Memory B cell (primary cell): ENCODE results near the gene SPECC1.
"Not testable (repeated sequence)": the region's sequence is repeated elsewhere in the genome, so short reads cannot be mapped to it uniquely, and the experiment has no call there.

Source experiments
- ATAC-seq: fragments of 150-1000 bp; cut with Tn5 transposase; 2 replicates; pipeline ENCODE4 v1.10.0; 2021; ENCODE audit warnings: low read depth, mild to moderate bottlenecking, moderate library complexity
- DNase-seq, 2 donors: peaks; one replicate each; pipeline ENCODE4 v3.0.0; 2022; ENCODE audit warnings: low spot score in 2 of 2
- H3K27ac Mint-ChIP-seq: one replicate; pipeline ENCODE4 v1.8.0; 2022; ENCODE audit warnings: mild to moderate bottlenecking, moderate library complexity, mixed read lengths
- H3K27me3 Mint-ChIP-seq: one replicate; pipeline ENCODE4 v1.8.0; 2022; ENCODE audit warnings: mixed read lengths
- H3K36me3 Mint-ChIP-seq: one replicate; pipeline ENCODE4 v1.8.0; 2022; ENCODE audit warnings: mild to moderate bottlenecking, mixed read lengths
- H3K4me1 Mint-ChIP-seq: one replicate; pipeline ENCODE4 v1.8.0; 2022; ENCODE audit warnings: mixed read lengths
- H3K4me3 Mint-ChIP-seq: one replicate; pipeline ENCODE4 v1.8.0; 2022; ENCODE audit warnings: mild to moderate bottlenecking, moderate library complexity, mixed read lengths
- H3K9me3 Mint-ChIP-seq: one replicate; pipeline ENCODE4 v1.8.0; 2022; ENCODE audit warnings: mixed read lengths

The SPECC1 gene

DNA sequence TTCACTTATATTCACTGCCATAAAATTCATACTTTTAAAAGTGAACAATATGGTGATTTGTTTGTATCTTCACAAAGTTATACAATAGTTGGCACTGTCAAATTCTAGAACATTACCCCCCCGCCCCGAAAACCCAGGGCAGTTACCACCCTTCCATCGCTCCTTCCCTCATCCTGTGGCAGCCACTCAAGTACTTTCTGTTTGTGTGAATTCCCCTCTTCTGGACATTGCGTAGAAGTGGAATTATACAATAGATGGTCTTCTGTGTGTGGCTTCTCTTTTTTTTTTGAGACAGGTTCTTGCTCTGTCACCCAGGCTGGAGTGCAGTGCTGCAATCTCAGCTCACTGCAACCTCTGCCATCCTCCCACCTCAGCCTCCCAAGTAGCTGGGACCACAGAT lies 58.6 kb downstream of the SPECC1 start:
- H3K36me3 Mint-ChIP-seq: no peaks in the 10 kb centered on the region
- H3K9me3 Mint-ChIP-seq: no peaks in the 10 kb centered on the region
- peaks cover 10% of the 10 kb centered on the region for H3K4me1 Mint-ChIP-seq
- DNase-seq (no peak), ATAC-seq (no peak)
- H3K27me3 Mint-ChIP-seq: peaks cover 3% of the 10 kb centered on the region
- H3K4me3 Mint-ChIP-seq: no peak overlapping the region
- no peak overlapping the region for H3K27ac Mint-ChIP-seq

DNA sequence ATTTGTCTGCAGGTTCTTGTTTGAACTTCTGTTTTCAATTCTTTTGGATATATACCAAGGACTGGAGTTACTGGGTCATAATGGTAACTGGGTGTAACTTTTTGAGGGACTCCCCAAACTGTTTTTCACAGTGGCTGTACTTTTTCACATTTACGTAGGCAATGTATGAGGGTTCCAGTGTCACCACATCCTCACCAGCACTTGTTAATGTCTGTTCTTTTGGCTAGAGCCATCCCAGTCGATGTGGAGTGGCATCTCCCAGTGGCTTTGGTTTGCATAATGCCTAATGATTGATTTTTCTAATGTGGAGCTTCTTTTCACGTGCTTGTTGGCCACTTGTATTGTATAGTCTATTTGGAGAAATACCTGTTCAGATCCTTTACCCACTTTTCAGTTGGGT lies 59.3 kb downstream of the SPECC1 start:
- Mint-ChIP-seq H3K9me3 (no peaks in the 10 kb centered on the region), H3K4me3 (no peak overlapping the region), H3K36me3 (no peaks in the 10 kb centered on the region), H3K27me3 (peaks cover 5% of the 10 kb centered on the region), H3K27ac (no peak overlapping the region), H3K4me1 (peaks cover 15% of the 10 kb centered on the region)
- no peak for DNase-seq
- ATAC-seq: no peak

DNA sequence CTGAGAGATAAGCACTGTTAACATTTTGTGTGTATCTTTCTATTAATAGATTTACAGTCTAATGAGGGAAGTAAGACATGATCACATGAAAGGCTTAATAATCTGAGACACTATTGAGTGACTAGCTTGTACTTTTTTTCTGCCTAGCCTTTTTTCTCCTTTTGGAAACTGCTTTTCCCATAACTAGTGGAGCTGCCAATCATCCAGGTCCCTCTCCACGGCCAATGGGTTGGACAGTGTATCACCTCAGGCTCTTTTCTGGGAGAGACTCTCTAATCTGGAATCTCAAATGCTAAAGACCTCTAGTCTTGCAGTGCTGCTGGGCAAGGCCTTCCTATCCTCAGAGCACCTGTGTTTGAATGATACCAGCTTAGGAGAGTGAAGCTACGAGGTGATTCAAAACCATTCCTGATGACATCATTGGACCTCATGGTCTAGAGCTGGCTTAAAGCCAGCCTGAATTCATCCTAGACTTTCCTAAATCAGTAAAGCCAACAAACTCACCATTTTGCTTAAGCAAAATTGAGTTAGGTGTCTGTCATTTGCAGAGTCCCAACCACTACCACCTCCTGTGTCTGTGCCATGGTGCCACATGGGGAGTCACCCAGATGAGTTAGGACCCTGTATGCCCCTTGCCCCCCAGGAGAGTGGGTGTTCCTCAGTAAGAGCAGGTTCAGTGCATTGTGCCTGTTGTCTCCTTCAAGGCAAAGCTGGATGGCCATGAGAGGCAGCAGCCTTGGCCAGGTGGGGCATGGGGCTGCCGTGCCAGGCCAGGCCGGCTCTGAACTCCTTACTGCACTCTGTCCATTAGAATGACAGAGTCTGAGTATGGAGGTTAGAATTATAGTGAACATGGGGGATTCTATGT lies 62.9 kb downstream of the SPECC1 start:
- H3K4me3 Mint-ChIP-seq: no peak overlapping the region
- H3K27me3 Mint-ChIP-seq: peaks cover 6% of the 10 kb centered on the region
- no peaks in the 10 kb centered on the region for H3K9me3 Mint-ChIP-seq
- no peak for DNase-seq
- H3K27ac Mint-ChIP-seq: no peak overlapping the region
- no peaks in the 10 kb centered on the region for H3K36me3 Mint-ChIP-seq
- H3K4me1 Mint-ChIP-seq: peaks cover 11% of the 10 kb centered on the region
- no peak for ATAC-seq

GRCh38 chr17:20072692-20072992 lies 63.5 kb downstream of the SPECC1 start:
- Mint-ChIP-seq H3K36me3 (no peaks in the 10 kb centered on the region), H3K4me1 (peaks cover 11% of the 10 kb centered on the region), H3K9me3 (no peaks in the 10 kb centered on the region), H3K4me3 (no peak overlapping the region), H3K27ac (no peak overlapping the region), H3K27me3 (peaks cover 6% of the 10 kb centered on the region)
- no peak for DNase-seq
- ATAC-seq: no peak

DNA sequence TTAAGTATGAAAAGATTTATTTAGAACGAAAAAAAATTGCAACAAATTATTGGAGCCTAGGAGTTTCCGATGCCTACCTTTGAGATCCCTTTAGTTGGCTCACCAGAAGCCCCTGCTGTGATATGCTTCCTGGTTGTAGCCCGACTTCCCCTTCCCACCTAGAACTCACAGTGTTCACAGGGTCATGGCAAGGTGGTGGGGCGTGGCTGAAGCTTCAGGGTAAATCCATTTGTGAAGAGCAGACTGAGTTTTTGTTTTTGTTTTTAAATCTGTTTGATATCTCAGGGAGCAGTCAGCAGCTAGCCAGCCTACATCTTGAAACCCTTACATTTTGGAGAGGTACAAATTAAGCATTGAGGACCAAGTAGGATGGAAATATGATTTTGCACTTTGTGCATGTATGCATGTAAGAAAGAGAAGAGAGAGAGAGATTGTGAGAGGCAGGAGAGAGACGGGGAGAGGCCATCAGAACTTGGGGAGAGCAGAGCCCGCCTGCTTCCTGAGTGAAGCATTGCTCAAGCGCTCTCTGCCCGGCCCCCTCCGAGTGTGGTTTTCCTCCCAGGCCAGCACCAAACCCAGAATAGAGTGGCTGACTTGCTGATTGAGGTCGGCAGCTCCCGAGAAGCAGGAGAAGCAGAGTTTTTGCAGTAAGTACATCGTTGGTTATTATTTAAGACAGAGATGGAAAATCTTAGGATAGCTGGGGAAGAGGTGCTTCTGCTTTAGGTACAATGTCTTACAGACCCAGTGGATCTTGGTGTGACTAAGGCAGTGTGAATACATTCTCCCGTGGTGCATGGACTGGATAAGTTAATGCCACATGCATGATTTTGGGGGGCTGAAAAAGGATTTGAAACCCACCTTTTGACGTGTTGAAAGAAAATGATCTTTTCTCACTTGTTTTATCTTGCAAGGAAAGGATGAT lies 64.2 kb downstream of the SPECC1 start:
- Mint-ChIP-seq H3K4me1 (peaks cover 14% of the 10 kb centered on the region), H3K27ac (no peak overlapping the region)
- no peak for DNase-seq

DNA sequence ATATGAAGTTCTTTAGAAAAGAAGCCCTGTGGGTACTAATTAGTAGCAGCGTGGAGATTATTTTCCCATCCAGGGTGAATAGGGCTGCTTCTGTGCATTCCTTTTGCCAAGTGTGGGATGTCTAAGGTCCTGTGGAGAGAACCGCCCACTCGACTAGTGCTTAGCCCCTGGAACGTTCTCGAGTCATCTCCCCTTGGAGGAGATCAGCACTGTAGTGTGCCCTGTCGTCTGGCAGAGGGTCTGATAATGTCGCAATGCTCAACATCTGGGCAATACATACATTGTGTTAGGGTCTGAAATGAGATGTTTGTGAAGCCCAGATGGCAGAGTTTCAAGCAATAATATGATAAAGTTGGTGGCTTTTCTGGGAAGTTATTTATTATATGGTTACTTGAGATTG lies 64.8 kb downstream of the SPECC1 start:
- Mint-ChIP-seq H3K4me3 (no peak overlapping the region), H3K4me1 (peaks cover 15% of the 10 kb centered on the region), H3K9me3 (no peaks in the 10 kb centered on the region), H3K27ac (no peak overlapping the region), H3K36me3 (no peaks in the 10 kb centered on the region), H3K27me3 (peaks cover 8% of the 10 kb centered on the region)
- DNase-seq (no peak), ATAC-seq (no peak)

More for the DNA sequence above, 64.2 kb downstream of the SPECC1 start:
- Mint-ChIP-seq H3K36me3 (no peaks in the 10 kb centered on the region), H3K4me3 (peak overlapping the region; percentile 72), H3K27me3 (peaks cover 8% of the 10 kb centered on the region), H3K9me3 (no peaks in the 10 kb centered on the region)
- ATAC-seq: peak; percentile 73

DNA sequence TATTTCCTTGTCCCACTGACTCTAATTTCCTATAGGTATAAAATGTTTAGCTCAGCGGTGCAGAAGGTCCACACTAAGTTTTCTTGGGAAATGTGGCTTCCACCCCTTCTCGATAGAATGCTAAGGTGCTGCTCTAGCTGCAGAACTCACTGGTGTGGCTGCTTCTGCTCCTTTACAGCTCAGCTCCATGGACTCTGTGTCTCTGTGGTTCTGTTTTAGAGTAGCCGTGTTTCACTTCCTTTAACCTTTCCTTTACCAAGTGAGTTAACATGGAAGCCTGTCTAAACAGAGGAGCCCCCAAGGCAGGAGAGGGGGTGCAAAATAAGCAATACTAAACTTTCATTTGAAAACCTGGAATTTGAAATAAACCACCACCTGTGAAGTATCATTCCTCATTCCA lies 65.3 kb downstream of the SPECC1 start:
- DNase-seq: no peak
- Mint-ChIP-seq H3K27ac (no peak overlapping the region), H3K9me3 (no peaks in the 10 kb centered on the region), H3K4me1 (peaks cover 16% of the 10 kb centered on the region), H3K27me3 (peaks cover 8% of the 10 kb centered on the region), H3K36me3 (no peaks in the 10 kb centered on the region), H3K4me3 (no peak overlapping the region)
- peak; percentile 63 for ATAC-seq

- not testable (repeated sequence) for H3K9me3 Mint-ChIP-seq, H3K36me3 Mint-ChIP-seq, DNase-seq, ATAC-seq, H3K27ac Mint-ChIP-seq, H3K4me3 Mint-ChIP-seq
- Mint-ChIP-seq H3K27me3 (peaks cover 12% of the 10 kb centered on the region), H3K4me1 (peaks cover 16% of the 10 kb centered on the region)
Measured at GRCh38 chr17:20076137-20076536, 67.0 kb downstream of the SPECC1 start.

- Mint-ChIP-seq H3K9me3 (no peaks in the 10 kb centered on the region), H3K27me3 (peaks cover 15% of the 10 kb centered on the region), H3K4me3 (no peak overlapping the region), H3K27ac (no peak overlapping the region), H3K36me3 (no peaks in the 10 kb centered on the region), H3K4me1 (peaks cover 14% of the 10 kb centered on the region)
- no peak for DNase-seq
- ATAC-seq: no peak
Measured at GRCh38 chr17:20077978-20078685, 69.0 kb downstream of the SPECC1 start.

DNA sequence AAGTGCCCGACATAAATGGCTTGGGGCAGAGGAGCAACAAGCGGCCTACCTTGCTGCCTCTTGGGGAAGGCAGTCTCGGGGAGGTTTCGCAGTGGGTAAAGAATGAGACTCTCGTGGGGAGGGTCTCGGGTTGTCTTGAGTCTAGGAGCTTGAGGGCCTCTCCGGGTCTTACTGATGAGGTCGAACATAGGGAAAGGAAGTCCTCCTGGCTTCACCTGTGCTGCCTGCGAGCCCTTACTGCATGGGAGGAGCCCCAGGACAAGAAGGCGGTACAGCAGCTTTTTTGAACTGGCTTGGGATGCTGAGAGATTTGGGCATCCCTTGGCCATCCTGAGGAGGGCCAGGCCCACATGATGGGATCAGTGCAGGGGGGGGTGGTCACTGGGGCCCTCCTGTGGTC lies 71.4 kb downstream of the SPECC1 start:
- ATAC-seq (no peak), DNase-seq (no peak)
- peaks cover 5% of the 10 kb centered on the region for H3K4me1 Mint-ChIP-seq
- H3K27ac Mint-ChIP-seq: no peak overlapping the region
- H3K4me3 Mint-ChIP-seq: no peak overlapping the region
- H3K9me3 Mint-ChIP-seq: no peaks in the 10 kb centered on the region
- no peaks in the 10 kb centered on the region for H3K36me3 Mint-ChIP-seq
- H3K27me3 Mint-ChIP-seq: peaks cover 19% of the 10 kb centered on the region

- no peak overlapping the region for H3K4me3 Mint-ChIP-seq
- peaks cover 2% of the 10 kb centered on the region for H3K4me1 Mint-ChIP-seq
- H3K36me3 Mint-ChIP-seq: no peaks in the 10 kb centered on the region
- DNase-seq (no peak), ATAC-seq (no peak)
- no peak overlapping the region for H3K27ac Mint-ChIP-seq
- no peaks in the 10 kb centered on the region for H3K9me3 Mint-ChIP-seq
- H3K27me3 Mint-ChIP-seq: peaks cover 22% of the 10 kb centered on the region
Measured at GRCh38 chr17:20083156-20083859, 74.1 kb downstream of the SPECC1 start.

- H3K27ac Mint-ChIP-seq: no peak overlapping the region
- DNase-seq (no peak), ATAC-seq (no peak)
- H3K36me3 Mint-ChIP-seq: no peaks in the 10 kb centered on the region
- H3K9me3 Mint-ChIP-seq: no peaks in the 10 kb centered on the region
- peaks cover 21% of the 10 kb centered on the region for H3K27me3 Mint-ChIP-seq
- no peak overlapping the region for H3K4me3 Mint-ChIP-seq
- H3K4me1 Mint-ChIP-seq: no peaks in the 10 kb centered on the region
Measured at GRCh38 chr17:20084621-20085282, 75.6 kb downstream of the SPECC1 start.

DNA sequence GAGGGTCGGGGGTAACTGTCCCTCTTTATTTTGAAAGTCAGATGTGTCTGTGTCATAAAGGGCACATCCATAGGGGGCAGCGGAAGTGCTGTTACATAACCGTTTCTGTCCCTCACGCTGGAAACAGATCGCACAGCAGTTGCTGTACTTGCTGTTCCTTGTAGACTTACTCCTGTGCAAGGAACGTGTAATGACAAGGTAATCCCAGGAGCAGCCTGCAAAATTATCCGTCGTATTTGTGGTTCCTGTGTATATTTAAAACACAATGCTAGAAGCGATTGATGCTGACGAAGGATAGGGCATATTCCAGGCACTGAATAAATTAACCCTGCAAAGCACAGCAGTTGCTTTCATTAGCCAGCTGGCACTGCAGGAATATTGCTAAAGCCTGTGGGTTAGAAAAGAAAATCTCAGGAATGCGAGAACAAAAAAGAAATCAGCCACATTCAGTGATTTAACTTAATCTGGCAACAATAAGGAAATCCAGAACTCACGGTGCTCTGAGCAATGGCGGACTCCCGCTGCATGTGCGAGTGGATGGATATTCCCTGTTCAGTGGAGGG lies 76.2 kb downstream of the SPECC1 start:
- no peak for DNase-seq
- Mint-ChIP-seq H3K36me3 (no peaks in the 10 kb centered on the region), H3K27me3 (peaks cover 19% of the 10 kb centered on the region), H3K4me1 (no peaks in the 10 kb centered on the region), H3K4me3 (no peak overlapping the region), H3K9me3 (no peaks in the 10 kb centered on the region), H3K27ac (no peak overlapping the region)
- ATAC-seq: no peak
